GM12878 (cell line): ENCODE measurements around the gene BCAR3. TPM values are rescaled to one million over a fixed set of nuclear protein-coding genes. Genes with fewer than 3 reads are reported as not detected.

Experiments
- ATAC-seq: fragments of 200-7000 bp; cut with Tn5 transposase; 3 replicates; pipeline ENCODE4 v1.9.1; 2020; ENCODE audit warnings: mild to moderate bottlenecking, moderate library complexity
- BruUV-seq: library from RNA; stranded (reverse); fragments of 400-500 nt; replicated peaks from 2 replicates; lab custom pipeline; 2021; lab: Mats Ljungman, UMichigan
- CTCF ChIA-PET: fragments of 300-600 bp; sonication (Branson Sonifier 250); formaldehyde crosslinking; extraction: SDS; loops from one replicate; lab custom pipeline; 2021; ENCODE audit warnings: inconsistent platforms; lab: Yijun Ruan, JAX
- POLR2A ChIA-PET: fragments of 350-600 bp; formaldehyde crosslinking; extraction: SDS; loops from one replicate; lab custom pipeline; 2021; ENCODE audit warnings: inconsistent platforms; lab: Charles Lee
- RAD21 ChIA-PET: fragments of 300-600 bp; sonication (Branson Sonifier 250); formaldehyde crosslinking; loops from one replicate; lab custom pipeline; 2023; ENCODE audit warnings: antibody characterized with exemption; ENCODE audit not compliant: unreplicated experiment; lab: Charles Lee
- SMC1A ChIA-PET: fragments of 300-600 bp; sonication (Branson Sonifier 250); formaldehyde crosslinking; loops from one replicate; lab custom pipeline; 2023; ENCODE audit not compliant: unreplicated experiment, uncharacterized antibody; lab: Charles Lee
- DNase-seq: peaks from one replicate; pipeline ENCODE4 v3.0.0-alpha.2; 2011; ENCODE audit warnings: low read depth, low spot score
- FAIRE-seq: peaks from 3 replicates; lab custom pipeline; 2011; peaks lifted over from hg19 to GRCh38; lab: Jason Lieb, UNC
- H2AFZ ChIP-seq: 2 replicates; pipeline ENCODE4 v1.6.0; 2011; ENCODE audit warnings: low read depth, low read length, control low read depth; ENCODE audit not compliant: control insufficient read depth
- H3K27ac ChIP-seq: 2 replicates; pipeline ENCODE4 v1.5.1; 2011; ENCODE audit warnings: control low read depth; ENCODE audit not compliant: control insufficient read depth, insufficient read depth
- H3K27me3 ChIP-seq, 2 experiments: replicated peaks in 1 of 2; 2 replicates each; pipeline versions ENCODE4 v1.6.0 to v1.6.1; 2011; ENCODE audit warnings: low read length in 1 of 2; ENCODE audit not compliant: control insufficient read depth in 2 of 2, insufficient read depth in 2 of 2
- H3K36me3 ChIP-seq, 2 experiments: 2 replicates each; pipeline ENCODE4 v1.5.1; 2011; ENCODE audit warnings: low read length in 1 of 2; ENCODE audit not compliant: control insufficient read depth in 2 of 2, insufficient read depth in 2 of 2
- H3K4me1 ChIP-seq: 2 replicates; pipeline ENCODE4 v1.6.1; 2011; ENCODE audit warnings: mild to moderate bottlenecking, low read length, moderate library complexity, mixed read lengths; ENCODE audit not compliant: control insufficient read depth, insufficient read depth
- H3K4me2 ChIP-seq: 2 replicates; pipeline ENCODE4 v1.6.0; 2011; ENCODE audit warnings: control low read depth; ENCODE audit not compliant: control insufficient read depth, insufficient read depth
- H3K4me3 ChIP-seq: fragments of 200-600 bp; sonication (generic); 2 replicates; pipeline ENCODE4 v1.5.1; 2016
- H3K79me2 ChIP-seq: 2 replicates; pipeline ENCODE4 v1.6.0; 2011; ENCODE audit warnings: low read length; ENCODE audit not compliant: control insufficient read depth, insufficient read depth
- H3K9ac ChIP-seq: 2 replicates; pipeline ENCODE4 v1.8.0; 2011; ENCODE audit warnings: low read length, control low read depth, mixed read lengths; ENCODE audit not compliant: control insufficient read depth, insufficient read depth
- H3K9me3 ChIP-seq: replicated peaks from 3 replicates; pipeline ENCODE4 v1.5.1; 2011; ENCODE audit warnings: mild to moderate bottlenecking, low read length; ENCODE audit not compliant: control insufficient read depth, insufficient read depth
- H4K20me1 ChIP-seq: 2 replicates; pipeline ENCODE4 v1.6.0; 2011; ENCODE audit not compliant: control insufficient read depth, insufficient read depth
- ATF7 ChIP-seq: fragments of 450-650 bp; IDR thresholded peaks from 2 replicates; pipeline ENCODE4 v1.6.1; 2016; ENCODE audit warnings: low read depth, mild to moderate bottlenecking
- BCL3 ChIP-seq: IDR thresholded peaks from 2 replicates; pipeline ENCODE4 v1.6.1; 2011; ENCODE audit warnings: borderline replicate concordance, low read depth, mild to moderate bottlenecking, moderate library complexity, low read length; ENCODE audit not compliant: insufficient read depth, poor library complexity, severe bottlenecking
- BMI1 ChIP-seq: fragments of 450-650 bp; IDR thresholded peaks from 2 replicates; pipeline ENCODE4 v1.6.1; 2016; ENCODE audit warnings: mild to moderate bottlenecking, moderate library complexity, borderline replicate concordance
- HDAC2 ChIP-seq: fragments of 200-600 bp; sonication (generic); IDR thresholded peaks from 2 replicates; pipeline ENCODE4 v1.6.1; 2017
- IKZF1 ChIP-seq: fragments of 450-650 bp; conservative IDR thresholded peaks from 2 replicates; pipeline ENCODE4 v1.6.1; 2017; ENCODE audit warnings: antibody characterized with exemption, mild to moderate bottlenecking
- MYB ChIP-seq: fragments of 150-350 bp; IDR thresholded peaks from 2 replicates; pipeline ENCODE4 v1.6.1; 2014; ENCODE audit warnings: mild to moderate bottlenecking, low read depth, low read length, borderline replicate concordance
- RAD21 ChIP-seq: IDR thresholded peaks from 2 replicates; pipeline ENCODE4 v1.6.1; 2011; ENCODE audit warnings: mild to moderate bottlenecking, low read depth, low read length, moderate library complexity; ENCODE audit not compliant: insufficient read depth
- SUPT20H ChIP-seq: IDR thresholded peaks from 2 replicates; pipeline ENCODE4 v1.6.1; 2011; ENCODE audit warnings: low read depth, mild to moderate bottlenecking, low read length, moderate library complexity, borderline replicate concordance; ENCODE audit not compliant: control insufficient read depth
- WGBS: methylation state at CpG from one replicate; pipeline ENCODE4 v1.1.6; 2016; ENCODE audit warnings: low lambda C conversion rate; ENCODE audit not compliant: insufficient replicate concordance, insufficient coverage; ENCODE audit errors: missing lambda C conversion rate; 5-methylcytosine and 5-hydroxymethylcytosine counted together
- in situ Hi-C: fragments of 300-500 bp; cut with MboI; formaldehyde crosslinking; loops from 9 replicates; pipeline ENCODE4 v1.14.3; 2018; ENCODE audit warnings: mixed read lengths
- intact Hi-C: fragments of 100-400 bp; cut with micrococcal nuclease; formaldehyde crosslinking; loops from one replicate; pipeline ENCODE4 v1.14.2; 2022; ENCODE audit not compliant: unreplicated experiment
- polyA plus RNA-seq, 11 experiments: library from polyadenylated mRNA; depleted of rRNA in 4 of 11; unstranded in 6 of 11; stranded (reverse) in 5 of 11; fragments of >200 nt; fragmentation: Nextera tagmentation in 4 of 11; fragmentation: Illumina TruSeq in 1 of 11; extraction: Ambion mirVana in 4 of 11; extraction: Trizol in 1 of 11; gene quantifications; 1 replicate in 1 of 11; 2 replicates in 10 of 11; pipeline versions ENCODE4 v1.2.1 to v1.2.3, GENCODE V29; 2011 to 2016; ENCODE audit warnings: inconsistent platforms in 2 of 11, missing spikeins in 2 of 11, low read depth in 1 of 11
- total RNA-seq, 4 experiments: library from RNA; depleted of rRNA in 3 of 4; stranded (reverse); fragments of >200 nt in 3 of 4; fragmentation: Illumina TruSeq in 1 of 4; extraction: Trizol in 1 of 4; gene quantifications; 2 replicates each; pipeline versions ENCODE4 v1.2.1 to v1.2.3, GENCODE V29; 2013 to 2021
- TF ChIP-seq, protein P1 (sequence below): fragments of 450-650 bp; formaldehyde crosslinking; IDR thresholded peaks from 2 replicates; pipeline ENCODE4 v1.5.0; 2022; ENCODE audit warnings: mild to moderate bottlenecking, missing genetic modification characterization
- TF ChIP-seq, protein P2 (sequence below): fragments of 450-650 bp; IDR thresholded peaks from 2 replicates; pipeline ENCODE4 v1.6.1; 2016; ENCODE audit warnings: mild to moderate bottlenecking, moderate library complexity, borderline replicate concordance

Gene BCAR3
- total and polyA plus RNA-seq, 10 of the 15 experiments (the other 5 are each of a cell fraction or from before 2014, with no cell fraction given), result 1.3 to 6.6 (median 1.8) TPM

- TF ChIP-seq, protein P1, sequence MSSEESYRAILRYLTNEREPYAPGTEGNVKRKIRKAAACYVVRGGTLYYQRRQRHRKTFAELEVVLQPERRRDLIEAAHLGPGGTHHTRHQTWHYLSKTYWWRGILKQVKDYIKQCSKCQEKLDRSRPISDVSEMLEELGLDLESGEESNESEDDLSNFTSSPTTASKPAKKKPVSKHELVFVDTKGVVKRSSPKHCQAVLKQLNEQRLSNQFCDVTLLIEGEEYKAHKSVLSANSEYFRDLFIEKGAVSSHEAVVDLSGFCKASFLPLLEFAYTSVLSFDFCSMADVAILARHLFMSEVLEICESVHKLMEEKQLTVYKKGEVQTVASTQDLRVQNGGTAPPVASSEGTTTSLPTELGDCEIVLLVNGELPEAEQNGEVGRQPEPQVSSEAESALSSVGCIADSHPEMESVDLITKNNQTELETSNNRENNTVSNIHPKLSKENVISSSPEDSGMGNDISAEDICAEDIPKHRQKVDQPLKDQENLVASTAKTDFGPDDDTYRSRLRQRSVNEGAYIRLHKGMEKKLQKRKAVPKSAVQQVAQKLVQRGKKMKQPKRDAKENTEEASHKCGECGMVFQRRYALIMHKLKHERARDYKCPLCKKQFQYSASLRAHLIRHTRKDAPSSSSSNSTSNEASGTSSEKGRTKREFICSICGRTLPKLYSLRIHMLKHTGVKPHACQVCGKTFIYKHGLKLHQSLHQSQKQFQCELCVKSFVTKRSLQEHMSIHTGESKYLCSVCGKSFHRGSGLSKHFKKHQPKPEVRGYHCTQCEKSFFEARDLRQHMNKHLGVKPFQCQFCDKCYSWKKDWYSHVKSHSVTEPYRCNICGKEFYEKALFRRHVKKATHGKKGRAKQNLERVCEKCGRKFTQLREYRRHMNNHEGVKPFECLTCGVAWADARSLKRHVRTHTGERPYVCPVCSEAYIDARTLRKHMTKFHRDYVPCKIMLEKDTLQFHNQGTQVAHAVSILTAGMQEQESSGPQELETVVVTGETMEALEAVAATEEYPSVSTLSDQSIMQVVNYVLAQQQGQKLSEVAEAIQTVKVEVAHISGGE (CRISPR knock-in tag), result no peak
- TF ChIP-seq HDAC2, result no peak
- TF ChIP-seq MYB, result no peak
- TF ChIP-seq SUPT20H, result no peak
Observed at GRCh38 chr1:93641527-93641926, 40.1 kb downstream of the BCAR3 start (continued).

DNA sequence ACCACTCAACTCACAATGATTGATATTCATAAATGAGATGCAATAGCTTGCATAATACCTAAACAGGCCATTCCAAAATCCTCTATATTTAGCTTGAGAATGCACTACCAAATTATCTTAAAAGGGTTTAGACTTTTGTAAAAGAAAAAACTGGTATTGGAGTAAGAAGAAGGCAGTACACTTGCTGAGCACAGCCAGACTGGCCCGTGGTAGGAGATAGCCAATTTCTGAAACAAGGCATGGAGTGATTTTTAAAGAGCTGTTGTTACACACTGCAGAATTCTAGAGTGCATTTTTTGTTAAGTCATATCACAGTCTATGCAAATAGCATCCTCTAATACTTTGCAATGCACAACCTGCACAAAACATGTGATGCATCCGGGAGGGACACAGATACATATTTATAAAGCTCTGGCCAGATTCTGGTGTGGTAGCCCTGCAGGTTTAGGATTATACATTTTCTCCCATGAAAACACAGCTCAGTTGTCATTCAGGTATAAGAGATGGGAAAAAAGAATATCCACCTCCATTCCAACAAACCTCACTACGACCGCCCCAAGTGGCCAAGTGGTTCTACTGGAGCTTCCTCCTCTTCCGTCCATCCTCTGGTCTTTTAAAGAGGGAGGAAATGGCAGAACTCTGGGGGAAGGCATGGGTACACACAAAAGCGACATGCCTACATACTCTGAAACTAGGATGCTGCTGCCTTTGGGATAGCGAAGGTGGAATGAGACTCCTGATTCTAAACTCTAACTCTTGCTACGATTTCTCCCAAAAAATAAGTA is 40.8 kb downstream of the BCAR3 start:
- Histone ChIP-seq H3K4me3 (no peak overlapping the region), H3K79me2 (no peaks in the 10 kb centered on the region), H3K4me1 (0 out of 2 replicates have a peak, but pooled peaks cover 3% of the 10 kb centered on the region), H3K9me3 (no peaks in the 10 kb centered on the region), H3K36me3 (no peaks in the 10 kb centered on the region; a peak in 1 of 4 replicates), H2AFZ (no peak overlapping the region), H4K20me1 (no peaks in the 10 kb centered on the region), H3K27ac (no peak overlapping the region), H3K27me3 (no peaks in the 10 kb centered on the region), H3K4me2 (no peak overlapping the region), H3K9ac (no peak overlapping the region)
- intact Hi-C loops, result no loop called here
- in situ Hi-C loops, result no loop called here
- ATAC-seq, result no peak
- RAD21 ChIA-PET, result interaction anchor here (0.6 to 1.3 kb wide), 3 partner anchors 11 to 339 kb away, joined by 3 read pairs; no protein-coding TSS in a partner anchor
- WGBS, result 88% methylated on average over 8 of the region's 8 CpGs
- SMC1A ChIA-PET, result interaction anchor here (0.8 to 18.3 kb wide), 5 partner anchors 10 to 203 kb away, joined by 3 to 505 read pairs (median 4); no protein-coding TSS in a partner anchor
- no peak for FAIRE-seq
- CTCF ChIA-PET, result interaction anchor here (0.8 to 4.8 kb wide), 7 partner anchors 10 to 176 kb away, joined by 3 to 23 read pairs (median 4); no protein-coding TSS in a partner anchor
- no peak for DNase-seq
- BruUV-seq, result no TSS peak
- POLR2A ChIA-PET, result no interaction called here
- no peak for TF ChIP-seq IKZF1
- no peak for TF ChIP-seq RAD21
- no peak for TF ChIP-seq BMI1
- no peak for TF ChIP-seq BCL3
- TF ChIP-seq, protein P2, sequence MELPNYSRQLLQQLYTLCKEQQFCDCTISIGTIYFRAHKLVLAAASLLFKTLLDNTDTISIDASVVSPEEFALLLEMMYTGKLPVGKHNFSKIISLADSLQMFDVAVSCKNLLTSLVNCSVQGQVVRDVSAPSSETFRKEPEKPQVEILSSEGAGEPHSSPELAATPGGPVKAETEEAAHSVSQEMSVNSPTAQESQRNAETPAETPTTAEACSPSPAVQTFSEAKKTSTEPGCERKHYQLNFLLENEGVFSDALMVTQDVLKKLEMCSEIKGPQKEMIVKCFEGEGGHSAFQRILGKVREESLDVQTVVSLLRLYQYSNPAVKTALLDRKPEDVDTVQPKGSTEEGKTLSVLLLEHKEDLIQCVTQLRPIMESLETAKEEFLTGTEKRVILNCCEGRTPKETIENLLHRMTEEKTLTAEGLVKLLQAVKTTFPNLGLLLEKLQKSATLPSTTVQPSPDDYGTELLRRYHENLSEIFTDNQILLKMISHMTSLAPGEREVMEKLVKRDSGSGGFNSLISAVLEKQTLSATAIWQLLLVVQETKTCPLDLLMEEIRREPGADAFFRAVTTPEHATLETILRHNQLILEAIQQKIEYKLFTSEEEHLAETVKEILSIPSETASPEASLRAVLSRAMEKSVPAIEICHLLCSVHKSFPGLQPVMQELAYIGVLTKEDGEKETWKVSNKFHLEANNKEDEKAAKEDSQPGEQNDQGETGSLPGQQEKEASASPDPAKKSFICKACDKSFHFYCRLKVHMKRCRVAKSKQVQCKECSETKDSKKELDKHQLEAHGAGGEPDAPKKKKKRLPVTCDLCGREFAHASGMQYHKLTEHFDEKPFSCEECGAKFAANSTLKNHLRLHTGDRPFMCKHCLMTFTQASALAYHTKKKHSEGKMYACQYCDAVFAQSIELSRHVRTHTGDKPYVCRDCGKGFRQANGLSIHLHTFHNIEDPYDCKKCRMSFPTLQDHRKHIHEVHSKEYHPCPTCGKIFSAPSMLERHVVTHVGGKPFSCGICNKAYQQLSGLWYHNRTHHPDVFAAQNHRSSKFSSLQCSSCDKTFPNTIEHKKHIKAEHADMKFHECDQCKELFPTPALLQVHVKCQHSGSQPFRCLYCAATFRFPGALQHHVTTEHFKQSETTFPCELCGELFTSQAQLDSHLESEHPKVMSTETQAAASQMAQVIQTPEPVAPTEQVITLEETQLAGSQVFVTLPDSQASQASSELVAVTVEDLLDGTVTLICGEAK, result no peak
- TF ChIP-seq ATF7, result no peak
